Measurements from ENCODE around the gene FBXL16.

DNA sequence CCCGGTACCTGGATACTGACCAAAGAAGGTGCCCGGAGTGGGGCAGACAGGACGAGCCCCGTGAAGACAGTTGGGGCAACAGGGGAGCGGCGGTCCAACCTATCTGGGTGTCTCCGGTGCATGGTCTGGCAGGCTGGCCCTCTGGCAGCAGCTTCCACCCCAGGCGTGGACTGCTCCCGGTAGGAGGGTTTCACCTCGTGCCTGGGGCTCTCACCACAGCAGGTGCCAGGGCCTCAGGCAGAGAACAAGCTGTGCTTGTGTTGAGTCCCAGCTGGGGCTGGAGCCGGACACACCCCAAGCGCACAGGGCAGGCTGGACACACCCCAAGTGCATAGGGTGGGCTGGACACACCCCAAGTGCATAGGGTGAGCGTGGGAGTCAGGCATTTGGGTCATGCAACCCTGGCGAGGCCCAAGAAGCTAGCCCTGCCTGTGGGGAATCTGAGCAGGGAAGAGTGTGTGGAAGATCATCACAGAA is 1.5 kb upstream of the FBXL16 start:
- TF ChIP-seq, protein P1, sequence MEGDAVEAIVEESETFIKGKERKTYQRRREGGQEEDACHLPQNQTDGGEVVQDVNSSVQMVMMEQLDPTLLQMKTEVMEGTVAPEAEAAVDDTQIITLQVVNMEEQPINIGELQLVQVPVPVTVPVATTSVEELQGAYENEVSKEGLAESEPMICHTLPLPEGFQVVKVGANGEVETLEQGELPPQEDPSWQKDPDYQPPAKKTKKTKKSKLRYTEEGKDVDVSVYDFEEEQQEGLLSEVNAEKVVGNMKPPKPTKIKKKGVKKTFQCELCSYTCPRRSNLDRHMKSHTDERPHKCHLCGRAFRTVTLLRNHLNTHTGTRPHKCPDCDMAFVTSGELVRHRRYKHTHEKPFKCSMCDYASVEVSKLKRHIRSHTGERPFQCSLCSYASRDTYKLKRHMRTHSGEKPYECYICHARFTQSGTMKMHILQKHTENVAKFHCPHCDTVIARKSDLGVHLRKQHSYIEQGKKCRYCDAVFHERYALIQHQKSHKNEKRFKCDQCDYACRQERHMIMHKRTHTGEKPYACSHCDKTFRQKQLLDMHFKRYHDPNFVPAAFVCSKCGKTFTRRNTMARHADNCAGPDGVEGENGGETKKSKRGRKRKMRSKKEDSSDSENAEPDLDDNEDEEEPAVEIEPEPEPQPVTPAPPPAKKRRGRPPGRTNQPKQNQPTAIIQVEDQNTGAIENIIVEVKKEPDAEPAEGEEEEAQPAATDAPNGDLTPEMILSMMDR (IDR thresholded peaks at IDR 0.05) = no peak
- TF ChIP-seq, protein P2, sequence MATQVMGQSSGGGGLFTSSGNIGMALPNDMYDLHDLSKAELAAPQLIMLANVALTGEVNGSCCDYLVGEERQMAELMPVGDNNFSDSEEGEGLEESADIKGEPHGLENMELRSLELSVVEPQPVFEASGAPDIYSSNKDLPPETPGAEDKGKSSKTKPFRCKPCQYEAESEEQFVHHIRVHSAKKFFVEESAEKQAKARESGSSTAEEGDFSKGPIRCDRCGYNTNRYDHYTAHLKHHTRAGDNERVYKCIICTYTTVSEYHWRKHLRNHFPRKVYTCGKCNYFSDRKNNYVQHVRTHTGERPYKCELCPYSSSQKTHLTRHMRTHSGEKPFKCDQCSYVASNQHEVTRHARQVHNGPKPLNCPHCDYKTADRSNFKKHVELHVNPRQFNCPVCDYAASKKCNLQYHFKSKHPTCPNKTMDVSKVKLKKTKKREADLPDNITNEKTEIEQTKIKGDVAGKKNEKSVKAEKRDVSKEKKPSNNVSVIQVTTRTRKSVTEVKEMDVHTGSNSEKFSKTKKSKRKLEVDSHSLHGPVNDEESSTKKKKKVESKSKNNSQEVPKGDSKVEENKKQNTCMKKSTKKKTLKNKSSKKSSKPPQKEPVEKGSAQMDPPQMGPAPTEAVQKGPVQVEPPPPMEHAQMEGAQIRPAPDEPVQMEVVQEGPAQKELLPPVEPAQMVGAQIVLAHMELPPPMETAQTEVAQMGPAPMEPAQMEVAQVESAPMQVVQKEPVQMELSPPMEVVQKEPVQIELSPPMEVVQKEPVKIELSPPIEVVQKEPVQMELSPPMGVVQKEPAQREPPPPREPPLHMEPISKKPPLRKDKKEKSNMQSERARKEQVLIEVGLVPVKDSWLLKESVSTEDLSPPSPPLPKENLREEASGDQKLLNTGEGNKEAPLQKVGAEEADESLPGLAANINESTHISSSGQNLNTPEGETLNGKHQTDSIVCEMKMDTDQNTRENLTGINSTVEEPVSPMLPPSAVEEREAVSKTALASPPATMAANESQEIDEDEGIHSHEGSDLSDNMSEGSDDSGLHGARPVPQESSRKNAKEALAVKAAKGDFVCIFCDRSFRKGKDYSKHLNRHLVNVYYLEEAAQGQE (IDR thresholded peaks at IDR 0.05; ENCODE audit: low read depth, low read length) = no peak
- TF ChIP-seq MEF2A (IDR thresholded peaks at IDR 0.05; ENCODE audit: borderline replicate concordance, low read depth) = no peak
- TF ChIP-seq, protein P3, sequence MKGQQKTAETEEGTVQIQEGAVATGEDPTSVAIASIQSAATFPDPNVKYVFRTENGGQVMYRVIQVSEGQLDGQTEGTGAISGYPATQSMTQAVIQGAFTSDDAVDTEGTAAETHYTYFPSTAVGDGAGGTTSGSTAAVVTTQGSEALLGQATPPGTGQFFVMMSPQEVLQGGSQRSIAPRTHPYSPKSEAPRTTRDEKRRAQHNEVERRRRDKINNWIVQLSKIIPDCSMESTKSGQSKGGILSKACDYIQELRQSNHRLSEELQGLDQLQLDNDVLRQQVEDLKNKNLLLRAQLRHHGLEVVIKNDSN (IDR thresholded peaks at IDR 0.05; ENCODE audit: borderline replicate concordance, low read depth) = no peak
- TF ChIP-seq TCF12 (IDR thresholded peaks at IDR 0.05) = no peak
- no peak for TF ChIP-seq TEAD4 (IDR thresholded peaks at IDR 0.05; ENCODE audit: borderline replicate concordance, insufficient read depth)
- TF ChIP-seq POLR2AphosphoS5 (IDR thresholded peaks at IDR 0.05; ENCODE audit: low read depth, low read length) = no peak
